ENCODE measurements around the gene COL23A1. TPM values are rescaled to one million over a fixed set of nuclear protein-coding genes. Genes with fewer than 3 reads are reported as not detected.

COL23A1 gene
- total and polyA plus RNA-seq, 8 donors, result 0.52 to 9.5 (median 7.5) TPM

GRCh38 chr5:178416206-178416882 is 173.8 kb downstream of the COL23A1 start:
- Histone ChIP-seq H3K27me3 (peaks cover 0 to 9% of the 10 kb centered on the region in 2 donors), H3K9me3 (no peaks in the 10 kb centered on the region), H3K27ac (no peak overlapping the region), H3K36me3 (no peaks in the 10 kb centered on the region), H3K4me1 (no peaks in the 10 kb centered on the region), H3K4me3 (no peak overlapping the region)
- DNase-seq (no peak), ATAC-seq (no peak)
- intact Hi-C loops (cut with DNase I), result no loop called here
- no peak for TF ChIP-seq CTCF (IDR thresholded peaks at IDR 0.05)

DNA sequence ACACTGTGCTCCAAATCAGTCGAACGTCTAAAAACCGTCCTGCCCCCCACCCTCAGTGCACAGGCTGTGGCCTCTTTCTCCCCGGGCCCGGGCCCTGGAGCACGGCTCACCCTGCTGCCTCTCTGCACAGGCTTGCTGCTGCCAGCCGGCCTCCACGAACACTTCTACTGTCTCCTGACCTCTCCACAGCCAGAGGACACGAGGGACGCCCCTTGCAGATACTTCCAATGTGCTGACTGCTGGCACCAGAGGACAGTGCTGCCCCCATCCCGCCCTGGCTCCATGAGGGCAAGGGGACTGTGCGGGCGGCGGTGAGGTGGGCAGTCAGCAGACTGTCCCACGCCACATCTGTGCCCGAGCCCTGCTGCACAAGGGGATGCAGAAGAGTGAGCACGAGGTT is 174.8 kb downstream of the COL23A1 start:
- DNase-seq (no peak), ATAC-seq (no peak)
- Histone ChIP-seq H3K4me3 (no peak overlapping the region), H3K27me3 (peaks cover 0 to 3% of the 10 kb centered on the region in 2 donors), H3K27ac (no peak overlapping the region), H3K9me3 (no peaks in the 10 kb centered on the region), H3K4me1 (no peaks in the 10 kb centered on the region), H3K36me3 (no peaks in the 10 kb centered on the region)
- intact Hi-C loops (cut with DNase I), result no loop called here
- no peak for TF ChIP-seq CTCF (IDR thresholded peaks at IDR 0.05)

GRCh38 chr5:178413988-178414387 is 176.2 kb downstream of the COL23A1 start:
- no peak for DNase-seq
- no peak overlapping the region for H3K27ac ChIP-seq
- intact Hi-C loops (cut with DNase I), result no loop called here
- TF ChIP-seq CTCF (IDR thresholded peaks at IDR 0.05), result no peak
- H3K4me3 ChIP-seq, result no peak overlapping the region
- peaks cover 0 to 3% of the 10 kb centered on the region in 2 donors for H3K27me3 ChIP-seq
- no peaks in the 10 kb centered on the region for H3K4me1 ChIP-seq
- H3K9me3 ChIP-seq, result no peaks in the 10 kb centered on the region
- no peak for ATAC-seq
- no peaks in the 10 kb centered on the region for H3K36me3 ChIP-seq

- TF ChIP-seq CTCF (IDR thresholded peaks at IDR 0.05), result no peak
- Histone ChIP-seq H3K27me3 (no peaks in the 10 kb centered on the region), H3K36me3 (no peaks in the 10 kb centered on the region), H3K4me1 (no peaks in the 10 kb centered on the region), H3K9me3 (peaks cover 0 to 10% of the 10 kb centered on the region in 2 donors), H3K27ac (no peak overlapping the region), H3K4me3 (no peak overlapping the region)
- intact Hi-C loops (cut with DNase I), result no loop called here
- no peak for ATAC-seq
- no peak for DNase-seq
These were observed 179.1 kb downstream of the COL23A1 start for GRCh38 chr5:178411083-178411482.

DNA sequence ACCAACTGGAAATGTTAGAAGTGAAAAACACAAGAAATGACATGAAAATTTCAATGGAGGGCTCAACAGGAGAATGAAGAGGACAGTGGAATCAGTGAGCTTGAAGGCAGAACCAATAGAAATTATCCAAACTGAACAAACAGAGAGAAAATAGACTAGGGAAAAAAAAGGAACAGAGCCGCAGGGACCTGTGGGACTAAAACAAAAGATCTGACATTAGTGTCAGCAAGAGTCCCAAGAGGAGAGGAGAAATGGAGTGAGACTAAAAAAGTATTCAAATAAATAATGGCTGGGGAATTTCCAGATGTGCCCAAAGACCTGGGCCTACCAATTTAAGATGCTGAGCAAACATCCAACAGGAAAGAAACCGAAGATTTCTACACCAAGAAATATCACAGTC is 182.5 kb downstream of the COL23A1 start:
- H3K4me1 ChIP-seq, result no peaks in the 10 kb centered on the region
- no peak overlapping the region for H3K4me3 ChIP-seq
- H3K9me3 ChIP-seq, result peaks cover 0 to 10% of the 10 kb centered on the region in 2 donors
- ATAC-seq (no peak), DNase-seq (no peak)
- H3K36me3 ChIP-seq, result no peaks in the 10 kb centered on the region
- H3K27me3 ChIP-seq, result no peaks in the 10 kb centered on the region
- intact Hi-C loops (cut with DNase I), result no loop called here
- no peak for TF ChIP-seq CTCF (IDR thresholded peaks at IDR 0.05)
- no peak overlapping the region for H3K27ac ChIP-seq
